Skin epidermis (tissue), 12 donors: ENCODE results near the gene ATP2B2.

ENCODE experiments used
- H3K27ac ChIP-seq, 21 experiments: fragments of 200-600 bp; sonication (generic) in 11 of 21; one replicate each; pipeline ENCODE4 v1.5.0; 2020; ENCODE audit warnings: mild to moderate bottlenecking in 3 of 21, inconsistent platforms in 2 of 21, moderate library complexity in 2 of 21
- H3K4me3 ChIP-seq, 7 experiments: fragments of 200-600 bp; sonication (generic) in 2 of 7; one replicate each; pipeline ENCODE4 v1.5.0; 2020; ENCODE audit warnings: inconsistent platforms in 2 of 7, mild to moderate bottlenecking in 2 of 7, moderate library complexity in 1 of 7

The ATP2B2 gene

GRCh38 chr3:10359761-10360161, 145.6 kb downstream of the ATP2B2 start:
- Histone ChIP-seq H3K4me3 (no peak overlapping the region), H3K27ac (no peak overlapping the region)

GRCh38 chr3:10358309-10358980, 146.9 kb downstream of the ATP2B2 start:
- Histone ChIP-seq H3K27ac (no peak overlapping the region), H3K4me3 (no peak overlapping the region)

- Histone ChIP-seq H3K27ac (no peak overlapping the region), H3K4me3 (no peak overlapping the region)
Observed at GRCh38 chr3:10357592-10358308, 147.6 kb downstream of the ATP2B2 start.

GRCh38 chr3:10357095-10357494, 148.3 kb downstream of the ATP2B2 start:
- Histone ChIP-seq H3K4me3 (no peak overlapping the region), H3K27ac (no peak overlapping the region)

- Histone ChIP-seq H3K4me3 (no peak overlapping the region), H3K27ac (no peak overlapping the region)
Observed at GRCh38 chr3:10356461-10356981, 148.9 kb downstream of the ATP2B2 start.

GRCh38 chr3:10354361-10355015, 150.9 kb downstream of the ATP2B2 start:
- H3K4me3 ChIP-seq, result no peak overlapping the region
- no peak overlapping the region for H3K27ac ChIP-seq

- H3K27ac ChIP-seq, result no peak overlapping the region
- no peak overlapping the region for H3K4me3 ChIP-seq
Observed at GRCh38 chr3:10353661-10354360, 151.6 kb downstream of the ATP2B2 start.

GRCh38 chr3:10353160-10353559, 152.2 kb downstream of the ATP2B2 start:
- Histone ChIP-seq H3K27ac (no peak overlapping the region), H3K4me3 (no peak overlapping the region)

- H3K4me3 ChIP-seq, result no peak overlapping the region
- H3K27ac ChIP-seq, result no peak overlapping the region
Observed at GRCh38 chr3:10352146-10352911, 153.1 kb downstream of the ATP2B2 start.

- H3K27ac ChIP-seq, result no peak overlapping the region
- H3K4me3 ChIP-seq, result no peak overlapping the region
Observed at GRCh38 chr3:10351013-10351735, 154.2 kb downstream of the ATP2B2 start.

- H3K27ac ChIP-seq, result no peak overlapping the region
- no peak overlapping the region for H3K4me3 ChIP-seq
Observed at GRCh38 chr3:10350324-10350985, 154.9 kb downstream of the ATP2B2 start.

- no peak overlapping the region for H3K4me3 ChIP-seq
Observed at GRCh38 chr3:10349801-10350200, 155.6 kb downstream of the ATP2B2 start.

GRCh38 chr3:10348404-10348721, 157.0 kb downstream of the ATP2B2 start:
- no peak overlapping the region for H3K27ac ChIP-seq
- no peak overlapping the region for H3K4me3 ChIP-seq

More at GRCh38 chr3:10349801-10350200, 155.6 kb downstream of the ATP2B2 start:
- H3K27ac ChIP-seq, result no peak overlapping the region

GRCh38 chr3:10347648-10348403, 157.6 kb downstream of the ATP2B2 start:
- Histone ChIP-seq H3K27ac (no peak overlapping the region), H3K4me3 (no peak overlapping the region)

GRCh38 chr3:10345911-10346310, 159.5 kb downstream of the ATP2B2 start:
- Histone ChIP-seq H3K27ac (no peak overlapping the region), H3K4me3 (no peak overlapping the region)

GRCh38 chr3:10344944-10345575, 160.3 kb downstream of the ATP2B2 start:
- no peak overlapping the region for H3K4me3 ChIP-seq
- no peak overlapping the region for H3K27ac ChIP-seq
